GM19099 (cell line): ENCODE results near the gene NAV2.

Source experiments
- POLR2A ChIP-seq: IDR thresholded peaks from 3 replicates; pipeline ENCODE4 v1.6.1; 2011; ENCODE audit warnings: low read depth; ENCODE audit not compliant: insufficient read length; ENCODE audit errors: extremely low read depth

The NAV2 gene

GRCh38 chr11:19679952-19680828, 32.4 kb upstream of the NAV2 start:
- TF ChIP-seq POLR2A = no peak

DNA sequence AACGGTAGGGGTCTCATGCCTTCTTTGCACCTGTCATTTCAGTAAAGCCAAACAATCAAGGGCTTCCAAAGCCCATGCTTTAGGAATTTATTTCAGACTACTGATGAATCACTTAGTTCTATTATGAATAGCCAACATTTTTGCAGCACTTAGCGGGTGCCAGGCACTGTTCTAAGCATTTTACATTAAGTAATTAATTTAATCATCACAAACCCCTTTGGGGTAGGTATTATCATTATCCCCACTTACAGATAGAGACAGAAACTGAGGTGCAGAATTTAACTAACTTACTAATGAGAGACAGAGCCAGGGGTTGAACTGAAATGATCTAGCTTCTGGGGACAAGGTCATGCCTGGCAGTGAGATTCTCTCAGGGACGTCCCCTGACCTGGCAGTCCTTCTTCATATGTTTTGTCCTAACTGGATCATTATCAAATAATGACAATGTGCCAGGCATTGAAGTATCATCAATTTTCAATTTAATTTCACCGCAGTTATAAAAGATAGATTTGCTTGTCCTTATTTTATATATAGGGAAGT, 31.7 kb upstream of the NAV2 start:
- TF ChIP-seq POLR2A = no peak

GRCh38 chr11:19683141-19683805, 29.4 kb upstream of the NAV2 start:
- TF ChIP-seq POLR2A = no peak

DNA sequence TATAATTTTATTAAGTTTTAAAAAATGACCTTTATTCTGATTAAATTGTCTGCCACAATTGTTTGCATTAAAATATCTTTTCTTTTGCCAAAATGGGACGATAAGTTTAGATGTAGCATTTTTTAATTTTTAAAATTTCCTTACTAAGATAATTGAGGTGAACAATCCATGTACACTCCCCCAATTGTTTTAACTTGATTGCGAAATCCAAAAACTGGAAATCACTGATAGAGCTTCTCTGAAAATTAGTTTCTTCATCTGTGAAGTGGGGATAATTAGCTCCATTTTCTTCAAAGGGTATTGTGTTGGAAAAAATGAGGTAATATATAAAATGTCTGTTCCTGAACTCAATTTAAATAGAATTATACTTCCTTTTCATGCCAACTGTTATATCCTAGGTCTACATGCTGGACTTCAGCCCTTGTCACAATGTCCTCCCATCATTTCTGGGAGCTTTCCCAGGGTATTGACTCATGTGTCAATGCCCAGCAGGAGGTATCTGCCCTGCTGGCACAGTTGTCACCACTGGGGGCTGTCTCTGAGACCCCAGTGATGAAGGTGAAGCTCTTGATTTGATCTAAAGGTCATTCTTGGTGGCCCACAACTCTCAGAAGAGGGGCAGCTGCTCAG, 28.7 kb upstream of the NAV2 start:
- TF ChIP-seq POLR2A = no peak

- TF ChIP-seq POLR2A = no peak
Observed at GRCh38 chr11:19686234-19686633, 26.4 kb upstream of the NAV2 start.

- TF ChIP-seq POLR2A = no peak
Observed at GRCh38 chr11:19687392-19687791, 25.2 kb upstream of the NAV2 start.

DNA sequence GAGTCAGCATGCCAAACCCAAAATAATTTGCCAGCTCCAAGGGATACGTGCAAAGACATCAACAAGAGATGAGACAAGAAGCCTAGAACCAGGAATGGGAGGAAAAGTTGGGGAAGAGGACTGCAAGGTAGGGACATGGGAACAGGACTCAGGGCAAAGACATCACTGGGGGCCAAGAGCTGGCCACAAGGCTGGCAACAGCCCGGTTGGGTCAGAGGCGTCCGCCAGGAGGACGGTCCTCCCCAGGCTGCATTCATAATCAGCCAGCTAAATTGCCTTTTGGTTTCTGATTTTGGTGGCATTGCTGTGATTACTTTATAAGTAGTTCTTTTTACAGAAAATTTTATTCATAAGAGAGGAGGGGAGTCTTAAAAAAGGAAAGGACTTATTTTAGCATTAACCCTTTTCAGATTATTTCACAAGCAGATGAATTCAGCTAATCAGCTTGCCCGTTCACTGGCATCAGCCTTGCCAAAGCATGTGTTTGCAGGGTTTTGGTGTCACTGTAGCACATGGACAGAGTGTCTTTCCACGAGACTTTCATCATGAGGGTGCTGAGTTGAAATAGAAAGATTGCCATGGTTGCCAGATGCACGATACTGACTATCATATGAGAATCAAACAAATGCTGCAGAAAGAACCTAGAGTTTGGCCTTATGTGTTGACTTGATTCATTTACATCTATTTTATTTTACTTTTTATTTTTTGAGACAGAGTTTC, 23.2 kb upstream of the NAV2 start:
- no peak for TF ChIP-seq POLR2A

GRCh38 chr11:19690885-19691284, 21.8 kb upstream of the NAV2 start:
- TF ChIP-seq POLR2A = no peak

GRCh38 chr11:19691815-19692500, 20.7 kb upstream of the NAV2 start:
- no peak for TF ChIP-seq POLR2A

GRCh38 chr11:19693146-19693545, 19.5 kb upstream of the NAV2 start:
- no peak for TF ChIP-seq POLR2A

GRCh38 chr11:19694796-19695345, 17.8 kb upstream of the NAV2 start:
- TF ChIP-seq POLR2A = no peak

DNA sequence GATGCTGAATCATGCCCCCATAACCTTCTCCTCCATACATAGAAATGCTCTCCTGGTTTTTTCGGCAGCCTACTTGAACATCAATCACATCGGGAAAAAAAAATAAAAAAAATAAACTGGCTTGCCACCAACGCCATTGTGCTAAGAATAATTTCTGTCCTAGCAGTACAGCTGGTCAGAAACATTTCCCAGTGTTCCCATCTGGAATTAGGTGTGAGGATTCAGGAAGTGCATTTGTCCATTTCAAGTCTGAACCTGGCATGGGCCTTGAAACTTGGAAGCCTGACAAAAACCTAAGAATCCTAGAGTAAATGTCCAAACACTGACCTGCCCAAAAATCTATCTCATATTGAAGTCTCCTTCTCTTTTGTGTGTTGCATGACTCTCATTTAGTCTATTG, 16.6 kb upstream of the NAV2 start:
- TF ChIP-seq POLR2A = no peak

- no peak for TF ChIP-seq POLR2A
Observed at GRCh38 chr11:19696904-19697303, 15.7 kb upstream of the NAV2 start.

DNA sequence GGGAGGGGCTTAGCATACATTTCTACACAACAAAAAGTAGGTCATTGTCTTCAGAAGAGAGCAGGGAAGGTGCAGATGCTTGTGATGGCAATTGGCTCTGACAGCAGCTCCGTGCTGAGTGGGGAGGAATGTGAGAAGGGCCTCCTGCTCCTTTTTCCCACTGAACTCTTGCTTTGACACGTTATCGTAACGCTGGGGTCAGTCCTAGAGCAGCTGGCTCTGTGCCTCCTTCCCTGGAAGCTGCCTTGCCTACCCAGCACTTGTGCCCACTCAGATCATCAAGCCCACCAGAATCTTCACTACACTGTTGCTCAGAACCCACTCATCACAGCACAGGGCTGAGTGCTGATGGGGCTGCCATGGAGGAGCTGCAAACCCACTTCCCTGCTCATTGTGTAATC, 14.9 kb upstream of the NAV2 start:
- no peak for TF ChIP-seq POLR2A

- TF ChIP-seq POLR2A = no peak
Observed at GRCh38 chr11:19698493-19699292, 13.9 kb upstream of the NAV2 start.
